ENCODE measurements around the gene ABCC1. TPM values are rescaled to one million over a fixed set of nuclear protein-coding genes. Genes with fewer than 3 reads are reported as not detected.

The ABCC1 gene
- total RNA-seq, 1 experiment from 2014 or later = 56.4 TPM

DNA sequence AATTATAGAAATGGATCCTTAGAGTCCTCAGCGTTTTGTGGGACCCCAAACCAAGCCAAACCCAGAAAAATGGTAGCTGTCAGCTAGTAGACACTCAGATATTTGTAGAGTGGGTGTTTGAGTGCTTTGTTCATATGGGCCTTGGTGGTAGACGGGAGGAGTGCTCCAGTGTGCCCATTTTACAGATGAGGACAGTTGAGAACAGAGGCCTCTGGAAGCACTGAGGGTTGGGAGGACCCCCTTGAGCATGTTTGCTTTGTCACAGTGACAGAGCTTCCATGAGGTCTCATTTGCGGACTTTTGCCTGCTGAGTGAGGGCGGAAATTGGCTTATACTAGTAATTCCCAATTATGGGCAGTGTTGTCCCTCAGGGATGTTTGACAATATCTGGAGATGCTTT is 162.2 kb downstream of the ABCC1 start:
- no peaks in the 10 kb centered on the region for H3K4me1 ChIP-seq (ENCODE audit: insufficient read depth, low read length)
- H3K27ac Mint-ChIP-seq = no peak overlapping the region
- H3K9ac ChIP-seq (ENCODE audit: extremely low read depth, insufficient read length, low read length) = no peak overlapping the region
- no peak overlapping the region for H4K5ac ChIP-seq (ENCODE audit: insufficient read length, low read depth, low read length)
- no peaks in the 10 kb centered on the region for H3K79me1 ChIP-seq (ENCODE audit: insufficient read depth, low read depth, low read length, poor library complexity, severe bottlenecking)
- H3K36me3 Mint-ChIP-seq (ENCODE audit: insufficient read depth in 1 of 3, low read depth in 3 of 3) = peaks cover 35 to 84% (median 74%) of the 10 kb centered on the region in 3 experiments
- H3T11ph ChIP-seq (ENCODE audit: low read length) = no peak overlapping the region
- H2AK5ac ChIP-seq (ENCODE audit: insufficient read length, low read length) = no peak overlapping the region
- no peak overlapping the region for H3K27ac ChIP-seq (ENCODE audit: insufficient read length, low read depth, low read length)
- no peak overlapping the region for H2BK120ac ChIP-seq (ENCODE audit: low read depth, low read length, poor library complexity, severe bottlenecking)
- H3K4me1 Mint-ChIP-seq = peaks cover 6% of the 10 kb centered on the region in 2 experiments
- no peak overlapping the region for H2BK15ac ChIP-seq (ENCODE audit: low read depth, low read length)
- H3K18ac ChIP-seq (ENCODE audit: insufficient read length, low read depth, low read length) = no peak overlapping the region
- DNase-seq = no peak
- no peaks in the 10 kb centered on the region for H3K23me2 ChIP-seq (ENCODE audit: insufficient read length, low read depth, low read length, poor library complexity, severe bottlenecking)
- no peak overlapping the region for H2BK12ac ChIP-seq (ENCODE audit: insufficient read length, low read depth, low read length)
- H3K27me3 ChIP-seq (ENCODE audit: insufficient read depth, low read length) = no peaks in the 10 kb centered on the region
- H3K4me3 Mint-ChIP-seq = no peak overlapping the region
- no CpG with 5 or more reads among the region's 4 CpGs for WGBS (ENCODE audit: extremely low coverage, insufficient read length, low lambda C conversion rate)
- no peak overlapping the region for H3K4me2 ChIP-seq (ENCODE audit: insufficient read depth, insufficient read length, low read length)
- no peak overlapping the region for H2BK5ac ChIP-seq (ENCODE audit: insufficient read length, low read length)
- H3K9me3 Mint-ChIP-seq = no peaks in the 10 kb centered on the region
- TF ChIP-seq, protein P1, sequence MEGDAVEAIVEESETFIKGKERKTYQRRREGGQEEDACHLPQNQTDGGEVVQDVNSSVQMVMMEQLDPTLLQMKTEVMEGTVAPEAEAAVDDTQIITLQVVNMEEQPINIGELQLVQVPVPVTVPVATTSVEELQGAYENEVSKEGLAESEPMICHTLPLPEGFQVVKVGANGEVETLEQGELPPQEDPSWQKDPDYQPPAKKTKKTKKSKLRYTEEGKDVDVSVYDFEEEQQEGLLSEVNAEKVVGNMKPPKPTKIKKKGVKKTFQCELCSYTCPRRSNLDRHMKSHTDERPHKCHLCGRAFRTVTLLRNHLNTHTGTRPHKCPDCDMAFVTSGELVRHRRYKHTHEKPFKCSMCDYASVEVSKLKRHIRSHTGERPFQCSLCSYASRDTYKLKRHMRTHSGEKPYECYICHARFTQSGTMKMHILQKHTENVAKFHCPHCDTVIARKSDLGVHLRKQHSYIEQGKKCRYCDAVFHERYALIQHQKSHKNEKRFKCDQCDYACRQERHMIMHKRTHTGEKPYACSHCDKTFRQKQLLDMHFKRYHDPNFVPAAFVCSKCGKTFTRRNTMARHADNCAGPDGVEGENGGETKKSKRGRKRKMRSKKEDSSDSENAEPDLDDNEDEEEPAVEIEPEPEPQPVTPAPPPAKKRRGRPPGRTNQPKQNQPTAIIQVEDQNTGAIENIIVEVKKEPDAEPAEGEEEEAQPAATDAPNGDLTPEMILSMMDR (conservative IDR thresholded peaks at IDR 0.05) = no peak
- H3K27me3 Mint-ChIP-seq (ENCODE audit: low read depth) = no peaks in the 10 kb centered on the region
- H3K56ac ChIP-seq (ENCODE audit: insufficient read length, low read depth, low read length) = no peak overlapping the region
- H4K91ac ChIP-seq (ENCODE audit: insufficient read length, low read depth, low read length) = no peak overlapping the region
- no peak overlapping the region for H3K23ac ChIP-seq (ENCODE audit: insufficient read length, low read depth, low read length)
- H3K14ac ChIP-seq (ENCODE audit: insufficient read depth, low read length) = no peak overlapping the region
- H4K8ac ChIP-seq (replicated peaks; ENCODE audit: insufficient read length, low read depth, low read length) = no peak overlapping the region
- H3K4ac ChIP-seq (ENCODE audit: low read depth, low read length) = no peak overlapping the region
- no peaks in the 10 kb centered on the region for H4K20me1 ChIP-seq (ENCODE audit: control insufficient read depth, insufficient read depth, insufficient read length)
- no peaks in the 10 kb centered on the region for H3K9me3 ChIP-seq (ENCODE audit: control insufficient read depth, low read depth, low read length)
- H3K79me2 ChIP-seq (ENCODE audit: insufficient read depth, low read length) = no peaks in the 10 kb centered on the region
- no peak overlapping the region for H2AFZ ChIP-seq (ENCODE audit: low read length)
- H2BK20ac ChIP-seq (ENCODE audit: low read depth, low read length, poor library complexity, severe bottlenecking) = no peak overlapping the region
